ENCODE results near the gene CCT7.

CCT7 gene

DNA sequence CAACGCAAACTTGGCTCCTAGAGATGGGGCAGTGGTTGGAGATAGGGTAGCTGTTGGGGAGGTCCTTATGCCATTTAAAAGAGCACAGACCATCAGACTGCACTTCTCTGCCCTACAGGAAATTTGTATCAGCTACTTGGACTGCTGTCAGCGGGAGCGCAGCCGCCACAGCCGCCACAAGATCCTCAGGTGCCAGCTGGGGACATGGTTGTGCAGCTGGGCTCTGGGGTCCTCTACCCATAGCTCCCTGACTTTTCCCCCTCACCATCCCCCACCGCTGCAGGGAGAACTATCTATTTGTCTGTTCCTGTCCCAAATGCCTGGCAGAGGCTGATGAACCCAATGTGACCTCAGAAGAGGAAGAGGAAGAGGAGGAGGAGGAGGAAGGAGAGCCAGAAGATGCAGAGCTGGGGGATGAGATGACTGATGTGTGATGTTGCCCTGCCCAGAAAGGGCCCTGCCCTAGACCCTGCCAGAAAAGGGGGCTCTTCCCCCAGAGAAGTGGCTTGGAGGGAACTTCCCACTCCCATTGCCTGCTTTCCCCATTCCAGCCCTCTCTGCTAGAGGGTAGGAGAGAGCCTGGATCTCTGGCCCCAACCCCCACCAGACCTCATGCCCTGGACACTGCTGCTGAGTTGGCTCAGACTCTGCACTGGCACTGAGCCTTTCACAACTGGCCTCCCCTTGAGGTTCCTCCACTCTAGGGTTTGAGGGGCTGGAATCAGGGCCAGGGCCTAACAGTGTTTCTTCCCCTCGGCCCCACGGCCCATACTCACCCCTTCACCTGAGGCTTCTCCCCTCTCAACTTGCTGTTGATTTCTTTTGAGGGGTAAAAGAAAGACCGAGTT, 8.4 kb upstream of the CCT7 start:
- no peak for DNase-seq (ENCODE audit: low read depth in 2 of 3, low spot score in 1 of 3)

DNA sequence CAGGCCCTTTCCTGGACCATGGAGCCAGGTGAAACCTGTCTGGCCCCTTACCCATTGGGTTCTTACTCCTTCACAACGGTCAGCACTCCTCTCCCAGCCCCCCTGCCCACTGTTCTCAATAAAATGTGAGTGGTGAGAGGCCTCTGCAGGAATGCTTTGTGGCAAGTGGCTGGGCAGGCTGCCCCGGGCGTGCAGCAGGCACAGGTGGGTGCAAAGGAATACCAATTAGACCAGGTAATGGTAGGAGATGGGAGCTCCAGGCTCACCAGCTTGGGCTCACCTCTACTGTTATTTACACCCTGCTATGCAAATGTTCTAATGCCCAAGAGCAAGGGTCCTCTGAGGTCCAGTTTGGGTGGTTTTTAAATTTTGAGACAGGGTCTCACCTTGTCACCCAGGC, 7.0 kb upstream of the CCT7 start:
- no peak for DNase-seq (ENCODE audit: low read depth in 2 of 3, low spot score in 1 of 3)

DNA sequence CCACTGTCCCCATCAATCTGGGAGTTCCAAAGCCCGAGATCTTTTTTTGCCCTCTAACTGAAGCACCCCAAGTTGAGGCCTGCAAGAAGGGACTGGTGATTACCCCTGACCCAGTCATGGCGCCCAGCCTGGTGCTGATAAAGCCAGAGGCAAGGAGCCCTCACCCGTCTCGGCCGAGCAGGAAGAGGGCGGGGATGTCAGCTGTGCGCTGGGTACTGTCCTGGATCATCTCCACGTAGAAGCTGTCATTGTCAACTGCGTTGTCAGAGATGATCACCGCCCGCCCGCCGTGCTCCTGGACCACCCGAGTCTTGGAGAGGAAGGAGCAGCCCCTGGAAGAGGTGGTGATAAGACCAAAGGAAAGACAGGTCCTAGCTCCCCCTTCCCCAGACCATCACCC, 5.5 kb upstream of the CCT7 start:
- no peak for DNase-seq (ENCODE audit: low read depth in 2 of 3, low spot score in 1 of 3)

DNA sequence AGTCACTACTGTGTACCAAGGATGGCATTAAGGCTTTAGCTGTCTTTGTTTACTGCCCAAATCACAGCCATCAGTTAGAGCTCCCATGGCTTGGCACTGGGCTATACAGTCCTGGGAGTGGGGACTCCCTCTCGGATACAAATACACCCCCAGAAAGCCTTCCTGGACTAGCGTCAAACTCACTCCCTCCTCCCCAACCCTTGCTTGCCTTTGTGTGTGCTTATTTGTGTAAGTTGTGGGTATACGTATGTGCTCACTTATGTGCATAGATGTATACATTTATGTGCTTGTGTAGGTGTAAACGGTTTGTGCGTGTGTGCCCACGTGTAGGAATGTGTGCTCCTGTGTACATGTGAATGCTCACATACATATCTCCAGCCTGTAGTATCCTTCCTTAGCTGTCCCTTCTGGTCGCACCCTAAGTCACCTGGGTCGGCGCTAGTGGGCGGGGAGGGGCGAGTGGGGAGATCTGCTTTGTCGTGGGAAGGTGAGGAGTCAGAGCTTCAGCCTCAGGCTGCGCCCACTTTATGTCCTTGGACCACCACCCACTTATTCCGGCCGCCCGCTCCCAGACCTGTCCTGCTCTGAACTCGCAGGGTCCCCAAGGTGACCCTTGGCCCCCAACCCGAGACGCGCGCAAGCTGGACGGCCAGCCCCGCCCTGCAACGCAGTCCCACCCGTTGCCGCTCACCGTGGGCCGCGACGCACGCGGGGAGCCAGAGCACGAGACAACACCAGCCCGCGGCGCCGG, 1.5 kb upstream of the CCT7 start:
- peak in 1 of 3 donors; percentile 21 for DNase-seq (ENCODE audit: low read depth in 2 of 3, low spot score in 1 of 3)

DNA sequence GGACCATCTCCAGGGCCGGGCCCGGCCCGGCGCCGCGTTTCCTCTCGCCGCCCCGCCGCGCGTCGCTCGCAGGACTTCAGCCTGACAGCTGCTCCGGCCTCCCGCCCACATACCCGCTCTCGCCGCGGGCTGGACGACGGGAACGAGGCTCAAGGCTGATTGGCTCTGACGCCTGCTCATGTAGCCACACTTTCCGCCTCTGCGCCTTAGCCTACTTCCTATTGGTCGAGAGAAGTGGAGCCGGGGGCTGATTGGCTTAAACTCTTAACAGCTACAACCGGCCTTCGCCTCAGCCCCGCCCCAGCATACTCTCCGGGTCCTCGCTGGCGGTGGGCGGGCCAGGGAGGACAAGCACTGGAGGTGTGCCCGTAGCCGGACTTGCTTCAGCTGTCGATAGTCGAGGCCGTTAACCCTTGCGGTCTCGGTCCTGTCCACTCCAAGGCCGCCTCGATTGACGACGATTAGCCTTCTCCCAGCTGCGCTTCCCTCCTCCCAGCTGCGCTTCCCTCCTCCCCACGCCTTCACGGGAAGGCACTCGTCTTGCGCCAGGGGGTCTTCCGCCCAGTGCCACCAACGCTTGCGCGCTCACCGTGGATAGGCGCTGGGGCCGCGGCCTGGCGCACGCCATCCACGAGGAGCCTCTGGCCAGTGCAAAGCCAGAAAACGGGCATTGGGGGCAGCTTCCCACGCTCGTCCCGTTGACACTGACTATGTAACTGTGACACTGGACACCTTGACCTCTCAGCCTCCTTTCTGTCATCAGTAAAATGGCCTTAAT, 765 bp upstream of the CCT7 start, which contains the start of gene PRADC1:
TSS of gene PRADC1 (minus strand) at position 86 of the 778 bp plus-strand sequence. CDS start at position 7, 79 bp downstream.
- DNase-seq (ENCODE audit: low read depth in 2 of 3, low spot score in 1 of 3), result peak; percentile 89 to 92 (median 89)

DNA sequence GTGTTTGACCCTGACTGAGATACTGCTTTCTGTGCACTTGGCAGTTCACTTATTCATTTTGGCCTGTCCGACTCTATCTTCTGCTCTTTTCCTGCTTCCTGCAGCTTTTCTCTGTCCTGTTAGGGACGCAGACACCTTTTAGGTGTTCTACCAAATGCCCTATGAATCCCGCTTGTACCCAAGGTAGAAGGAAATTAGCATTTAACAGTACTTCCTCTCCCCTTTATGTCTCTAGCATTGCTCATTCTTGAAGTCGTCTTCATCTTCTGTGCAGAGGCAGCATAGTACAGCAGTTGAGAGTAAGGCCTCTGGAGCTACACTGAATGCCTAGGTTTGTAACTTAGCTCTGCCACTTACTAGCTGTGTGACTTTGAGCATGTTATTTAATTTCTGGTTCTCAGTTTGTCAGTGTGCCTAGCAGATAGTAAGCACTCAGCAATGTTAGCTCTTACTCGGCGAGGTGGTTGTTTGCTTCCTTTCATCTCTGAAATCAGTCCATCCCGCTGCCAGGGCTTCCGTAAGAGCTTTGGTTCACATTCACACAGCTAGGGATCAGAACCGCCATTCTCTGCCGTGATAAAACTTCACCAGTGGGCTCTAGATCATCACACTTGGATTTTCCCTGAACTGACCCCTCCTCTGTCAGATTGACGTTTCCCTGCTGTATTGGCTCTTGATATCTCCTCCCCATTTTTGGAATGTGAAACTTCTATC, 1.4 kb downstream of the CCT7 start:
- DNase-seq (ENCODE audit: low read depth in 2 of 3, low spot score in 1 of 3), result no peak

DNA sequence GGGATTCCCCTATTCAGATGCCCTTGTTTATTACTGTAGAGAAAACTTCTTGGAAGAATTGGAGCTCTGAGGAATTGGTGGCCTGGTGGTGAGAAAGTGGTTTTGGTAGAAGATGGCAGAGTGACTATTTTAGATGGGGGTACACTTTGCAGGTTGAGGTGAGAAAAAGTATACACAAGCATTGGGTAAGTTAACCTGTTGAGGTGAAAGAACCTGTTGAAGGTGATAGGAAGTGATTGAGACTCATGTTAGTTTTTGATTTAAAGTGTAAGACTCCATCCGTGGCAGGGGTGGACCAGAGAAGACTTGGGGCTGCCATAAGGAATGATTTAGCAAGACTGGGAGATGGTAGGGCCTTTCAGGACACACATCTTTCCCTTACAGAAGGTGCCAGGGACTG, 3.1 kb downstream of the CCT7 start:
- no peak for DNase-seq (ENCODE audit: low read depth in 2 of 3, low spot score in 1 of 3)

DNA sequence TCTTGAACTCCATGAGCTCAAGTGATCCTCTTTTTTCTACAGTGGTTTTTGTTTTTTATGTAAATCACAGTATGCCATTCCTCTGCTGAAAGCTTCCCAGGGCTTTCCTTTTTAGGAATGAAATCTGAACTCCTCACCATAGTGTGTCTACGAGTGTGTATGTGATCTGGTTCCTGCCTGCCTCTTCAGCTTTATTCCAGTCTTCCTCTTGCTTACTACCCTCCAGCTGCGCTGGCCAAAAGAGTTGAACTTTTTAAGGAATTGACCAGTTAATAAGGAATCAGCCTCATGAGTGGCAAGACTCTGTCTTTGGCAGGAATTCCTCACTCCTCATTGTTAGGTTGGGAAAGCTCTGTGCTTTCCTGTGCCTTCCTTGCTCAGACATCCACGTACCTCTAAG, 4.0 kb downstream of the CCT7 start:
- no peak for DNase-seq (ENCODE audit: low read depth in 2 of 3, low spot score in 1 of 3)

DNA sequence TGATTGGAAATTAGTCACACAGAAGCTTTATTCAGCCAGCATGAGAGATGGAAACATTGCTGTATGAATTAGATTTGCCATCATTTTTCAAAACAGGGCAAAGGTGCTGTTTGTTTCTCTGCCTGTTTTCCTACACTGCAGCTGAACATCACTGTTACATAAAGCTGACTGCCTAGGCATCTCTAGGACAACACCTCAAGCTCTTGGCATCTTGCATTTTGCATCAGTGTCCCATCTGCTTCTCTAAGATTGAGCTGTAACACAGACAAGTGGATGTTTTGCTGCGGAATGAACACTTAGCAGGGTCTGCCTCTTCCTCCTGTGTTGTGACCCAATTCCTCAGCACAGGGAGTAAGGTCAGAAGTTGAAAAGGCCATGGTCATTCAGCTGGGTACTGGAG, 4.9 kb downstream of the CCT7 start:
- DNase-seq (ENCODE audit: low read depth in 2 of 3, low spot score in 1 of 3), result no peak

DNA sequence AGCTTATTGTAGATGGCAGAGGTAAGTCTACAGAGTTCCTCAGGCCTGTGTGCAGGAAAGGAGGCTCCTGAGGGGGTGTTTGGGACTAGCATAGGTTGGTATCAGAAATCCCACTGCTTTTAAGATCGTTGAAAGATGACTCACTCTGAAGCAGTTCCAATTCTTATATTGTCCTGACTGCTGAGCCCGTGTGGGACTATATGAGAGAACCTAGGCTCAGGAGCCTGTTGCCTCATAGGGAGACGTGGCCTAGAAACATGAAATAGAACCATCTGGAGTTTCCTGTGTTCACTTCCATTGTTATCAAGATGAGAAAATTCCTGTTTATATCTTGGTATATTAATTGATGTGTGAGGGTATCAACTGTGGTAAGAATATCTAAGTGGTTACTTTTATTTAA, 5.7 kb downstream of the CCT7 start:
- DNase-seq (ENCODE audit: low read depth in 2 of 3, low spot score in 1 of 3), result no peak

DNA sequence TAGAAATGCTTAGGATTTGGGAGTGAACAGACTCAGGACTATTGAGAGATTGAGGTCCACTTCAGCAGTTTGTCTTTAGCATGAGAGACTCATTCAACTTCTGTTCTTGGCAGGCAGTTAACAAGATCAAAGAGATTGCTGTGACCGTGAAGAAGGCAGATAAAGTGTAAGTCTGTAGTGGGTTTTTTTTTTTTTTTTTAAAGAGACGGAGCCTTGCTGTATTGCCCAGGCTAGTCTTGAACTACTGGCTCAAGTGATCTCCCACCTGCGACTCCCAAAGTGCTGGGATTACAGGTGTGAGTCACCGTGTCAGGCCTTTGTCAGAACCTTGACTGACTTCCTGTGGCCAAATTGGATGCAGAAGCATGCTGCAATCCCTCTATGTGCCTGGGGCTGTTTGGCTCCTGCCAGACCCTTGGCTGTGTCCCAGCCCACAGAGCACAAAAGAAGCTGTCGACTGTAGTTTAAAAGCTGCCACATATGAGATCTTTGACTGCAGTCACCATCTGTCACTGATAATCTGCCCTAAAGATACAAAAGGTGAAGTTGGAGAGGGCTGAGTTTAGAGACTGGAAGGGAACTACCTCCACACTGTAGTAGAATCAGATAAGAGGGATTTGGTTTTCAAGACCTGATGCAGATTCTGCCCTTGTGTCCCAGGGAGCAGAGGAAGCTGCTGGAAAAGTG, 9.9 kb downstream of the CCT7 start:
- DNase-seq (ENCODE audit: low read depth in 2 of 3, low spot score in 1 of 3), result no peak

DNA sequence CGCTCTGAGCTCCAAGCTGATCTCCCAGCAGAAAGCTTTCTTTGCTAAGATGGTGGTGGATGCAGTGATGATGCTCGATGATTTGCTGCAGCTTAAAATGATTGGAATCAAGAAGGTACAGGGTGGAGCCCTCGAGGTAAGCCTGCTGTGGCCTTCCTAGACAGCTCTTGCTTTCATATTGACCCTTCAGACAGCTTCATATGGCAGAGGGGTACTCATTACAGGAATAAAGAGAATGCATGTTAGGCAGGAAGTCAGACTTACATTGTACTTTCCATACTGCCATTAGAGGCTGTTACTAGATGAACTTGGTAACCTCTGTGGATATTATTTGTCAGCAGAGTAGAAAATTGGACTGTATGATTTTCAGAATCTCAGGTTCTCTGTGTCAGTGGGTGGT, 10.5 kb downstream of the CCT7 start:
- DNase-seq (ENCODE audit: low read depth in 2 of 3, low spot score in 1 of 3), result no peak

DNA sequence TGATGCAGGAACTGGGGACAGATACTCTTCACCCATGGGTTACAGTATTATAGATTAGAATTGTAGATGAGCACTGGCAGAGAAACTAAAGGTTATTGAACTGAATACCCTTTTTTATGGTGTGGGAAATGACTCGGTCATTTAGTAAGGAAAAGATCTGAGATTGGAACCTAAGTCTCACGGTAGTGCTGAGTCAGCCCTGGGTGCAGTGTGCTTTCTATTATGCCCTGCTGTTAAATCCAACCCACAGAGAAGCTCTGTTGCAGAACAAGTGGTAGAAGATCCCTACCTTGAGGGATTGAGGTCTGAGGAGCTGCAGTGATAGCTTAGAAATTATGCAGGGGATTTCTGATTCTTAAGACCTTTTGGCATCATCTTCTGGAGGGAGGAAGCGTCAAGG, 12.7 kb downstream of the CCT7 start:
- no peak for DNase-seq (ENCODE audit: low read depth in 2 of 3, low spot score in 1 of 3)

DNA sequence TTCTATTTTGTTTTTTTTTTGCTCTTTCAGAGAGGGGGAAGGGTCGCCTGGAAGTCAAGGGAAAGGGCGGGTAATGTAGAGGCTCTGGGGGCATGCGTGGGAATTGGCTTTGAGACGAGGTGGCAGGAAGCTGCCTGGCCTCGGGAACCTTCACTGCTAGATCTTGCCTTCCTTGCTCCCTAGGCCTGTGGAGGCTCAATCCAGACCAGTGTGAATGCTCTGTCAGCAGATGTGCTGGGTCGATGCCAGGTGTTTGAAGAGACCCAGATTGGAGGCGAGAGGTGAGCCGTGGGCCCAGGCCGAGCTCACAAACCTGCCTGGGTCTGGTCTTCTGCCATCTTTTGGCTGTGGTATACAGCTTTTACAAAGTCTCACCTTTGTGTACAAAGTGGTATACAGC, 15.5 kb downstream of the CCT7 start:
- no peak for DNase-seq (ENCODE audit: low read depth in 2 of 3, low spot score in 1 of 3)

DNA sequence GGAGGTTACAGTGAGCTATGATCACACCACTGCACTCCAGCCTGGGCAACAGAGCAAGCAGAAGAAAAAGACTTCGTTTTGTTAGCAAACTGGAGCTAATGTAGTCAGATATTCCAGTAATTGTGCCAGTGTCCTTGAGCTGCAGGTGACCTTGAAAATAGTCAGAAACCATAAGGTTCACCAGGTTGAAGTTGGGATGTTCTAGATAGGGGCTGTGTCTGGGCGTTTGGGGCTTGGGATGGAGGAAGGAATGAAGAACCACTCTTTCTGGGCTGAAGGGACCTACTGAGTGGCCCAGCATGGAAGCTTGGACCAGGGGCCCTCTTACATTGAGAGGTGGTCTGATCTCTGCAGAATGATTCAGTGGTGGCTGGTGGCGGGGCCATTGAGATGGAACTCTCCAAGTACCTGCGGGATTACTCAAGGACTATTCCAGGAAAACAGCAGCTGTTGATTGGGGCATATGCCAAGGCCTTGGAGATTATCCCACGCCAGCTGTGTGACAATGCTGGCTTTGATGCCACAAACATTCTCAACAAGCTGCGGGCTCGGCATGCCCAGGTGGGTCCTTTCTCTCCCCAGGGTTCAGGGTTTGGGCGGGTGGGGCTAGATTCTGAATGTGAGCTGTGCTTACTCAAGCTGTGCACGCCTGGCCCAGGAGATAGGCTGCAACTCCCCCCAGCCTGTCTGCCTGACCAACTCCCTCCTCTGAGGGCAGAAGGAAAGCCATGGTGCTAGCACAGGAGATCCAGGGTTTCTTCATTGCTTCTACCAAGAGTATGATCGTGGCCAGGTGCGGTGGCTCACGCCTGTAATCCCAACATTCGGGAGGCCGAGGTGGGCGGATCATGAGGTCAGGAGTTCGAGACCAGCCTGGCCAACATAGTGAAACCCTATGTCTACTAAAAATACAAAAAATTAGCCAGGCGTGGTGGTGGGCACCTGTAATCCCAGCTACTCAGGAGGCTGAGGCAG, 17.1 kb downstream of the CCT7 start:
- DNase-seq (ENCODE audit: low read depth in 2 of 3, low spot score in 1 of 3), result no peak

DNA sequence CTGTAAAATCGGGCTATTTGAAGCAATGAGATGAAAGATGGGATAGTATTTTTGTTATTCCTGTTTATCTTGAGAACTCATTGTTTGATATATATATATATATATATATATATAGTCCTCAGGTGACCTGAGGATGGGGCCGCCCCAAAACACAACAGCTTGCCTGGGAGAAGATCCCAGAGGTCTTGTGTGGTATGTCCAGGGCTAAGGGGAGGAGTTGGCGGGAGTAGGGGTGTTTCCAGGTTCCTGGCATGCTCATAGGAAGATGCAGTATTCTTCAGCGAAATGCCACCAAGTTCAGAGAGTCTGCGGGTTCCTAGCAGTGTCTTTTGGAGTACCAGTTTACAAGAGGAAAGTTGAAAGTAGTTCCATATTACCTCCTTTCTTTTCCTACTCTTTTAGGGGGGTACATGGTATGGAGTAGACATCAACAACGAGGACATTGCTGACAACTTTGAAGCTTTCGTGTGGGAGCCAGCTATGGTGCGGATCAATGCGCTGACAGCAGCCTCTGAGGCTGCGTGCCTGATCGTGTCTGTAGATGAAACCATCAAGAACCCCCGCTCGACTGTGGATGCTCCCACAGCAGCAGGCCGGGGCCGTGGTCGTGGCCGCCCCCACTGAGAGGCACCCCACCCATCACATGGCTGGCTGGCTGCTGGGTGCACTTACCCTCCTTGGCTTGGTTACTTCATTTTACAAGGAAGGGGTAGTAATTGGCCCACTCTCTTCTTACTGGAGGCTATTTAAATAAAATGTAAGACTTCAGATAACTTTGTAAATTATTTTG, 18.3 kb downstream of the CCT7 start:
- no peak for DNase-seq (ENCODE audit: low read depth in 2 of 3, low spot score in 1 of 3)

DNA sequence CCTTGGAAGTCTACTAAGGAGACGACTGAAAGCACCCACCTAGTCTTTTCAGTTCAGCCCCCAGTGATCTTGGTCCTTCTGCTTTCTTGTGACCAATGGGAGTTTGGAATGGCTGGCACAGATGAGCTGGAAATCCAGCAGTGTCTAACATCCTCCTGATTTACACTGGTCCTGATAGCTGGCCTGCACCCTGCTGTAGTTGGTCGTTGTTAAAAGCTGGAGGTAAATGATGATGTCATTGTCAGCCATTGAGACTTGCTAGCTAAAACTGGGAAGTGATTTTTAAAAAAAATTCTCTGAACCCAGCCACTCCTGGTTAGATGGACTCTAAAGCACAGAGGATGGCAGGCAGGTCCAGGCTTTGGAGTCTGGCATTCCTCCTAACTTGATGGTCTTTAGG, 19.3 kb downstream of the CCT7 start:
- DNase-seq (ENCODE audit: low read depth in 2 of 3, low spot score in 1 of 3), result no peak

DNA sequence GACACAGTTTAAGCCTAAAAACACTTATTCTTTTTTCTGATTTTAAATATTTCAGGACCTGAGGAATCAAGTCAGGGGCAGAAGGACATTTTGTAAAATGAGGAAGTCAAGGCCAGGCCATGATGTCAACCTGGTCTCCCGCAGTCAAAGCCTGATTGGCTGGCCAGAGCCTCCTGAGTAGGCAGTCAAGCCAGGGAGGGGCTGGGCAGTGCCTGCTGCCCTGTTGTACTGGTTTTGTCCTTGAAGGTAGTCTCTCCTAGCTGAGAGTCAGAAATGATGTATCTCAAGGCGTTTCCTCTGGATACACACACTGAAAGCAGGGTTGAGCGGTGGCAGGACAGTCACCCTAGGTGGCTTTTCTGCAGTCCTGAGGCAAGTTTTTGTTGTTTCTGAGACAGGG, 19.8 kb downstream of the CCT7 start:
- no peak for DNase-seq (ENCODE audit: low read depth in 2 of 3, low spot score in 1 of 3)

All from stimulated activated CD4-positive, alpha-beta T cell treated with anti-CD3 and anti-CD28 coated beads, Interleukin-12 subunit alpha, Interleukin-12 subunit beta, amount 100 ng/mL, for 48 hours (primary cell).